ENCODE measurements around the gene RNF31.

The RNF31 gene

GRCh38 chr14:24133735-24134134, 13.6 kb upstream of the RNF31 start:
- Histone ChIP-seq H3K27me3 (no peaks in the 10 kb centered on the region), H3K9me3 (replicated peaks in 1 of 11) (no peaks in the 10 kb centered on the region), H3K4me1 (peaks cover 35 to 43% (median 37%) of the 10 kb centered on the region in 10 experiments), H3K36me3 (peaks cover 15 to 19% (median 17%) of the 10 kb centered on the region in 11 experiments), H3K9ac (no peak overlapping the region), H4K20me1 (peaks cover 0 to 25% (median 22%) of the 10 kb centered on the region in 11 experiments; a peak in 15 of 22 replicates), H3K27ac (no peak overlapping the region), H3K4me2 (no peak overlapping the region), H3K4me3 (no peak overlapping the region)
- TF ChIP-seq Cebpa-rat (IDR thresholded peaks at IDR 0.05), result no peak

DNA sequence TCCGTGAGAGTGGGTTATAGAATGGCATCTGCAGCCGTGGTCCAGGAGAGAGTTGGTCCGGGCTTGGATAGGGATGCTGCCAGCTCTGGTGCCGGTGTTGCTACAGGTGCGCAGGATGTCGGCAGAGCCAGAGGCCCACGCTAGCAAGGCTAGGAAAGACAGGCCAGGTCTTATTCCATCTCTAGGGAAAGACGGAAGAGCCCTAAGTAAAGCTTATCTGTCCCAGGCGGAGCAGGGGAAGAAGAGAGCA, 11.8 kb upstream of the RNF31 start:
- no peak for TF ChIP-seq Cebpa-rat (IDR thresholded peaks at IDR 0.05)

DNA sequence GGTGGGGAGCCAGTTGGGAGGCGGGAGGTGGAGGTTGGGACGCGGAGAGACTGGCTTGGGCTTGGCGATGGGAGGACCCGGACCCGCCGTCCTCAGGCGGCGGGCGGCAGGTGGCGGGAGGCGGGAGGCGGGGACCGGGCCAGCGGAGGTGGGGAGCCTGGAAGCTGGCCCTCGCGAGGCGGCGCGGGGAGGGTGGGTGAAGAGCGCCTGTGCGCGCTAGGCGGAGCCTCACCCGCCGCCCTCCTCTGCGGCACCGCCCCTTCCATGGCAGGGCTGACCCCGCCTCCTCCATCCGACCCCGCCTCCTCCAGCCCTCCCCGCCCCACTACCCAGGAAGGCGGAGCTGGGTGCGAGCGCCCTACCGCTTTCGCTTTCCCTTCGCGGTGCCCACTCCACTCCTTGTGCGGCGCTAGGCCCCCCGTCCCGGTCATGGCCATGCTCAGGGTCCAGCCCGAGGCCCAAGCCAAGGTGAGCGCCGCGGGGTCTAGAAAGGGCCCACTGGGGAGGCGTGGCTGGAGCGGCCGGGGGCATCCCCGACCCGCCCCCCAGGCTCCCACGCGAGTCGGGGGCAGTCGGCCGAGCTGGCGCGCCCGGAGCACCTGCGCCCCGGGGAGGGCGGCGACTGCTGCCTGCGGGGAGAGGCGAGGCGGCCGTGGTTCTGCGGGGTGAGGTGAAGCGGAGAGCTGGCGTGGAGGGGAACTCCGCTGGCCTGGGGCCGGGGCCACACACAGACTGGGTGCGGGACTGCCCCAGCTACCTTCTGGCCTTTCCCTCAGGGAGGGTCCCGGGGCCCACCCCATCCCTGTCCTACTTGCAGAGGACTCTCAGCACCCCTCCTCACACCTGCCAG, 11.2 kb upstream of the RNF31 start, which contains the start of gene PSME1:
Gene PSME1, plus strand, starts transcription at position 361 of the 850 bp plus-strand sequence. Its CDS starts 69 bp downstream, at position 430.
- Histone ChIP-seq H3K27ac (peak within 1 kb of the TSS; percentile 82 to 96 (median 92)), H3K4me2 (peak within 1 kb of the TSS; percentile 85 to 99 (median 97)), H3K4me3 (peak within 1 kb of the TSS; percentile 83 to 100 (median 96)), H3K4me1 (peaks cover 43 to 52% (median 46%) of the 10 kb centered on the region in 10 experiments), H3K36me3 (peaks cover 25 to 32% (median 27%) of the 10 kb centered on the region in 11 experiments), H3K9me3 (replicated peaks in 1 of 11) (no peaks in the 10 kb centered on the region), H3K27me3 (no peaks in the 10 kb centered on the region), H3K9ac (peak within 1 kb of the TSS; percentile 93 to 98 (median 96)), H4K20me1 (peaks cover 0 to 49% (median 34%) of the 10 kb centered on the region in 11 experiments; a peak in 17 of 22 replicates)
- TF ChIP-seq Cebpa-rat (IDR thresholded peaks at IDR 0.05), result no peak

More for the DNA sequence above, 11.8 kb upstream of the RNF31 start:
- Histone ChIP-seq H4K20me1 (peaks cover 0 to 43% (median 34%) of the 10 kb centered on the region in 11 experiments; a peak in 17 of 22 replicates), H3K9me3 (replicated peaks in 1 of 11) (no peaks in the 10 kb centered on the region), H3K9ac (peak overlapping the region; percentile 93 to 98 (median 96)), H3K27ac (peak overlapping the region in 8 of 11 experiments; percentile 22 to 96 (median 90); a peak in 9 of 22 replicates), H3K27me3 (no peaks in the 10 kb centered on the region), H3K36me3 (peaks cover 25 to 32% (median 27%) of the 10 kb centered on the region in 11 experiments), H3K4me2 (peak overlapping the region; percentile 81 to 99 (median 92)), H3K4me1 (peaks cover 48 to 58% (median 51%) of the 10 kb centered on the region in 10 experiments), H3K4me3 (peak overlapping the region; percentile 83 to 100 (median 96))

DNA sequence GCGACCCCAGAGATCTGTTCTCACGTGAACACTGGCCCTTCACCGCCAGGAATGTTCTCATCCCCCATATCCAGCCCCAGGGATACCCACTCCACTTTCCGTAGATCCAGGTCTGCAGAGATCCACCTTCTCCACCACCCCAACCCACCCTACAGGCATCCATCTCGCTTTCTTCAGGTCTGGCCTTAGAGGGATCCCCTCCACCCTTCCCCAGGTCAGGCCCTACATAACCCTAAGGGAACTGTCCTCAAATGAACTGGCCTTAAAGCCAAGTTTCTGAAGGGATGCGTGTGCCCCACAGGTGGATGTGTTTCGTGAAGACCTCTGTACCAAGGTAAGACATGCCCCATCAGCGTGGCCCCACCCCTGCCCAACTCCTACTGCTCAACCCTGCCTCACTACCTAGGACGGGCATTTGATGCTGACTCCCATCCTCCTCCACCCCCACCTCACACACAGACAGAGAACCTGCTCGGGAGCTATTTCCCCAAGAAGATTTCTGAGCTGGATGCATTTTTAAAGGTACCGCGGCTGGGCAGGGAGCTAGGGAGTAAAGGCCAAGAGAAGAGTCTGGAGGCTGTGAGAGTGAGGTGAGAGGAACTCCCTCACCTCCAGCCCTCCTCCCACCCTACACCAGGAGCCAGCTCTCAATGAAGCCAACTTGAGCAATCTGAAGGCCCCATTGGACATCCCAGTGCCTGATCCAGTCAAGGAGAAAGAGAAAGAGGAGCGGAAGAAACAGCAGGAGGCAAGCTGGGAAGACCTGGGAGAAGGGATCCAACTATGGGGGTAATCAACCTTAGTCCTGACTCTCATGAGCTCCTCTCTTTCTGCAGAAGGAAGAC, 10.4 kb upstream of the RNF31 start:
- H3K9ac ChIP-seq, result peak overlapping the region; percentile 93 to 98 (median 96)
- peaks cover 43 to 54% (median 47%) of the 10 kb centered on the region in 10 experiments for H3K4me1 ChIP-seq
- peak overlapping the region; percentile 82 to 96 (median 92); a peak in 21 of 22 replicates for H3K27ac ChIP-seq
- no peaks in the 10 kb centered on the region for H3K9me3 ChIP-seq (replicated peaks in 1 of 11)
- peak overlapping the region; percentile 83 to 100 (median 96) for H3K4me3 ChIP-seq
- H4K20me1 ChIP-seq, result peaks cover 0 to 49% (median 34%) of the 10 kb centered on the region in 11 experiments; a peak in 17 of 22 replicates
- H3K36me3 ChIP-seq, result peaks cover 25 to 32% (median 27%) of the 10 kb centered on the region in 11 experiments
- H3K27me3 ChIP-seq, result no peaks in the 10 kb centered on the region
- H3K4me2 ChIP-seq, result peak overlapping the region; percentile 85 to 99 (median 97)
- TF ChIP-seq Cebpa-rat (IDR thresholded peaks at IDR 0.05), result no peak

- H3K4me2 ChIP-seq, result peak overlapping the region; percentile 85 to 99 (median 97)
- peak overlapping the region; percentile 83 to 100 (median 96); a peak in 17 of 20 replicates for H3K4me3 ChIP-seq
Measured at GRCh38 chr14:24137529-24138395, 9.5 kb upstream of the RNF31 start.

DNA sequence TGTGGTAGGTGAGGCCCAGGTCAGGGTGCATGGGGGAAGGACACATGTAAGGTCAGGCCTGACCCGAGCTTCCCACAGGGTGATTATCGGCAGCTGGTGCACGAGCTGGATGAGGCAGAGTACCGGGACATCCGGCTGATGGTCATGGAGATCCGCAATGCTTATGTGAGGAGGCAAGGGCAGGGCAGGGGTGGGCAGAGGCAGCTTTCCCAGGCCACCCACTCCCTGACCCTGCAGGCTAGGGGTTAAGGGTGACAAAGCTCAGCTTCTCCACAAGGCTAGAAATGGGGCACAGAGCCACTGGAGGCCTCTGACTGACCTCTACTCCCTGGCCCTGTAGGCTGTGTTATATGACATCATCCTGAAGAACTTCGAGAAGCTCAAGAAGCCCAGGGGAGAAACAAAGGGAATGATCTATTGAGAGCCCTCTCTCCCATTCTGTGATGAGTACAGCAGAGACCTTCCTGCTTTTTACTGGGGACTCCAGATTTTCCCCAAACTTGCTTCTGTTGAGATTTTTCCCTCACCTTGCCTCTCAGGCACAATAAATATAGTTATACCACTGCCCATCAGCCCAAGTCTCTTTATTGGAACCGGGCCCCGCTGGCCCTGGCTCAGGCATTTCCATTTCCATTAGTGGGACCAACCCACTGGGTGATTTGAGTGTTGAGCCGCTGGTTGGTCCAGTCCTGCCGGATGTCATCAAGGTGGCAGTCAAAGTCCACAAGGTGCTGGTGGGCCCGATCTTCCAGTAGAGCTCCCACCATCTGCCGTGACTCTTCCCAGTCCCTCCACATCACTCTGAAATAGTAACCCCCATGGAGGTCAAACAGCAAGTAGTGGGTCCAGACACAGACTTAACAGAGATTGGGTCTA, 8.7 kb upstream of the RNF31 start:
- TF ChIP-seq Cebpa-rat (IDR thresholded peaks at IDR 0.05), result no peak
- Histone ChIP-seq H3K4me2 (peak overlapping the region; percentile 84 to 99 (median 96)), H3K27ac (no peak overlapping the region), H3K27me3 (no peaks in the 10 kb centered on the region), H3K36me3 (peaks cover 32 to 47% (median 38%) of the 10 kb centered on the region in 11 experiments), H3K9me3 (replicated peaks in 1 of 11) (no peaks in the 10 kb centered on the region), H3K4me1 (peaks cover 60 to 67% (median 64%) of the 10 kb centered on the region in 10 experiments), H4K20me1 (peaks cover 0 to 59% (median 41%) of the 10 kb centered on the region in 11 experiments; a peak in 17 of 22 replicates), H3K4me3 (peak overlapping the region in 5 of 10 experiments; percentile 81 to 93 (median 87); a peak in 2 of 20 replicates), H3K9ac (peak overlapping the region in 3 of 11 experiments; percentile 12 to 82 (median 44); a peak in 2 of 22 replicates)

More at GRCh38 chr14:24137529-24138395, 9.5 kb upstream of the RNF31 start:
- no peak for TF ChIP-seq Cebpa-rat (IDR thresholded peaks at IDR 0.05)
- peaks cover 52 to 58% (median 55%) of the 10 kb centered on the region in 10 experiments for H3K4me1 ChIP-seq
- peak overlapping the region in 1 of 11 experiments; percentile 96; a peak in 1 of 22 replicates for H3K27ac ChIP-seq
- peak overlapping the region; percentile 12 to 98 (median 96); a peak in 14 of 22 replicates for H3K9ac ChIP-seq
- H4K20me1 ChIP-seq, result peaks cover 0 to 50% (median 34%) of the 10 kb centered on the region in 11 experiments; a peak in 17 of 22 replicates
- peaks cover 25 to 38% (median 31%) of the 10 kb centered on the region in 11 experiments for H3K36me3 ChIP-seq
- H3K27me3 ChIP-seq, result no peaks in the 10 kb centered on the region
- H3K9me3 ChIP-seq (replicated peaks in 1 of 11), result no peaks in the 10 kb centered on the region
